Stimulated activated CD4-positive, alpha-beta T cell treated with anti-CD3 and anti-CD28 coated beads, Interleukin-4, amount 100 ng/mL, for 24 hours (primary cell): ENCODE measurements around the gene MYO1C.

ENCODE experiments used
- DNase-seq: peaks from one replicate; pipeline ENCODE4 v3.0.0-alpha.2; 2020

The MYO1C gene

DNA sequence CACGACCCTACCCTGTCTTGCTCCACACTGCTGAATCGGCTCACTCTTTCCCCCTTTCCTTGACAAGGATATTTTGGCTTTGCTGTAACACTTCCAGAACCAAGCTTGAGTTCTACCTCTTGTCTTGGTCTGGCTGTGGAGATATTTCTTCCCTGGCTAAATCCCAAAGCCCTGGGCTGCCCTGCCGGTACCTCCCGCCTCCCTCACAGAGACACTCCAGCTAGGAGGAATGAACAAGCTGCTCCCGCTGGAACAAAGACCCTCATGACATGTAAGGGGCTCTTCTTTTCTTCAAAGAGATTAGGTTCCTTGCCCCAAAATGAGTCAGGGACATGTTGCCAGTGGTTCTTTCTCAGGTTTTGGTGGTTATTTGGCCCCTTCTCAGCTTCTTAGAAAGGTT is 13.1 kb upstream of the MYO1C start:
- DNase-seq: no peak

- no peak for DNase-seq
Measured at GRCh38 chr17:1504866-1505265, 12.4 kb upstream of the MYO1C start.

DNA sequence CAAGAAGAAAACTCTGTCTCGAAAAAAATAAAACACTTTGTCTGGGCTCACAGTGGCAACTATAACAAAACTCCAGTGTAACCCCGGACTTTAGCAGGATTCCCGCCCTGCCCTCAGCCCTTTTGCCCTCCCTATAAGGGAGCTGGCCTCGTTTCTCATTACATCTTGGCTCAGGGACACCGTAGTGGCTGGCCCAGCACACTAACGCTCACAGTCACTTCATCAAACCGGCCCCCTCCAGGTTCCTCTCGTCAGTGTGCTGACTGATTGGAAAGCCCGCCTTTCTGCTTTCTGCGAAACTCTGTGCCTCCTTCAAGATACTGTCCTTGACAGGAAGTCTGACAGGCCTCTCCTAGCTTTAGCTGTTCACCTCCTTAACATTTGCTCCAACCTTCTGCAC is 11.2 kb upstream of the MYO1C start:
- DNase-seq: no peak

GRCh38 chr17:1498869-1499268 is 6.4 kb upstream of the MYO1C start:
- DNase-seq: no peak

GRCh38 chr17:1498233-1498632 is 5.7 kb upstream of the MYO1C start:
- no peak for DNase-seq

- DNase-seq: no peak
Measured at GRCh38 chr17:1497831-1498230, 5.3 kb upstream of the MYO1C start.

GRCh38 chr17:1496869-1497268 is 4.4 kb upstream of the MYO1C start:
- DNase-seq: no peak

DNA sequence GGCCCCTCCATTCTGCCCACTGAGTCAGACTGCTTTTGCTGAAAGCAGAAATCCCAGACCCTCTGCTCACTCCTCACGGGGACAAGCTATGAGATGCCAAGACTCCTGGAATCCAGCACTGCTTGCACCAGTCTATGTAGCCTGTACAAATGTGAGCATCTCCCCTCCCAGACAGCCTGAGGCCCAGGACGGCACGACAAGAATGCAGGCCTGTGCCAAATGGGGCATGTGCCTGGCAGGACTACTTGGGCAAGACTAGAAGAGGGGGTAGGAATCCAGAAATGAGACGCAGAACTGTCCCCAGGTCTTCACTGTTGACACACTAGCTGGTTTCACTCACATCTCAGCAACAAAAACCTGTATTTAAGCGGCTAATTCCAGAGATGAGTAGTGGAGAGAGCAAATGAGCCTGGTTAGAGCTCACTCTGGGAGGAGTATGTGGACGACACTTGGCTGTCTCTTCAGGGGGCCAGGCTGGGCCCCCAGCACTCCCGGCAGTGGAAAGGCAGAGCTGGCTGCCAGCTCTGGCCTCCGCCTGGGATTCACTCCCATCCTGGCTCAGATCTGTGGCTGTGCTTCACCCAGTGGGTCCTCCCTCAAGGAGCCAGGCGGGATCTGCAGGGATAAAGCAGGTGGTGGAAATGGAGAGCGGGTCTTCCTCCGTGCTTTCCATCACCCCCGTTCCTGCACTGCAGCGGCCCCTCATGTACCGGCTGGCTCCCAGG is 2.9 kb upstream of the MYO1C start:
- no peak for DNase-seq

- no peak for DNase-seq
Measured at GRCh38 chr17:1494736-1495253, 2.3 kb upstream of the MYO1C start.

DNA sequence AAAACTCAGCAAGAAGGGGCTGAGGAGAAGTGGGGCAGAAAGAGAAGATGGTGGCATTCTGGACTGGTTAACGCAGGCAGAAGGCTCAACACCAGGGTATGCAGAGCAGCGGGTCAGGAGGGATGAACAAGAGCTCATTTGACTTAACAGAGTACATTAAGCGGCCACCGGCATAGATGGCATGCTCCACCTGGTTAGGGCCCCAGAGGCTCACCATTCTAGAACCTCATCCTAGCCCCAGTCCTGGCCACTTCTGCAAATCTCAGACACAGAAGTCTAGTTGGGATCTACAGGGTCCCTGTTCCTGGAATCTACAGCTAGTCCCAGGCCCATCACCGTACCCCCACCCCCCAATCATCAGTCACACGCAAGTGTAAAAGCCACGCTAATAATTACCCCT is 1.7 kb upstream of the MYO1C start:
- DNase-seq: no peak

- no peak for DNase-seq
Measured at GRCh38 chr17:1493291-1493980, 950 bp upstream of the MYO1C start.

- DNase-seq: peak; percentile 40
Measured at GRCh38 chr17:1491443-1492248, 840 bp downstream of the MYO1C start.

- DNase-seq: peak; percentile 67
Measured at GRCh38 chr17:1490643-1491442, 1.6 kb downstream of the MYO1C start.

DNA sequence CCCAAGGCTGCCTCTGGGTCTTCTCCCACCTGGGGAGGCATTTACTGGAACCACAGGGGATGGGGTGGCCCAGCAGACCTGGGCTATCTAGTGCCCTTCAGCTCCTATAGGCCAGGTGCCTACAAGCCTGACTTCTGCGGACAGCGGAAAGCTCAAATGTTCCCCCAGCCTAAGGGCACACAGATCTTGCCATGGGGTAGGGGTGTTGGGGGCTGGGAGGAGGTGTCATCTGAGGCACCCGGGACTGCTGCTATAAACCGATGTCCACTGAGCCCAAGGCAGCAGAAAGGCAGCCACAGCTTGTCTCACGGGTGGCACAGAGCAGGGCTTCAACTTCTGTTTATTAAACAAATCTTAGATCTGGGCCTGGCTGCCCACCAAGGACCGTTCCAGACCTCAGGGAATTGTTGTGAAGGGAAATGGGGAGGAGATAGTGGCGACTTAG is 3.6 kb downstream of the MYO1C start:
- DNase-seq: no peak

DNA sequence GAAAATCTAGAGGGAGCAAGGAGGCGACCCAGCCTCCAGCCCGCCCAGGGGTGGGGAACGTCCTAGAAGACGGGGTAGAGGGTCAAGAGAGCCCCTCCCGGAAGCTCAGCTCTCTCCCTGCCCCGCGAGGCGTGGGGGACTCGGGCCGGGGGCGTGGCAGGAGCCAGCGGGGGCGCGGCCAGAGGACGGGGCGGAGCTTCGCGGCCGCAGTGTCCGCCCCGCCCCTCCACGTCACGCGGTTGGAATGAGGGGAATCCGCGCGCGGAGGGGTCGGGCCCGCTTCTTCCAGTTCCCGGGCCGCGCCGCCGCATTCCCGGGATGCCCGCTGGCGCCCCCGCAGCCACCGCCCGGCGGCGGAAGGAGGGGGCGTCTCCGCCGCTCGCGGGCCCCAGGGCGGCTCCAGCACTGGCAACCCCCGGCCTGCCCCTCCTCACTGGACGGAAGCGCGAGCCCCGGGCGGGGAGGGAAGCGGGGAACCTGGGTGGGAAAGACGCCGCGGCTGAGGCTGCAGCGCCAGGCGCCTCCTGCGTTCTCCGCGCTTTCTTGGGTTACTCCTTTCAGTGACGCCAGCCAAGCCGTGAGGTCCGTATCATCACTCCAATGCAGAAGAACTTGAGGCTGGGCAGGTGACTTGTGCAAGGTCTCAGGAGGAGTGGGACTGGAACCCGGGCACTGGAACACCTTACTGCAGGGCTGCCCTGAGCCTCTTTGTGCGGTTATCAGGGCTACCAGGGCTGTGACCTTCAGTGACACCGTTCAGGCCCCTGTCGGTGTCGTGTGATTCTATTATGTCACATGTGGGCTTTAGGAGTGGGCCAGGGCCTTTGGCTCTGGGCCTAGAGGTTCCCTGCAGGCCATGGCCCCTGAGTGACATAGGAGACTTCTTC is 4.3 kb downstream of the MYO1C start:
- peak; percentile 65 for DNase-seq

GRCh38 chr17:1486802-1487695 is 5.4 kb downstream of the MYO1C start:
- peak; percentile 79 for DNase-seq

DNA sequence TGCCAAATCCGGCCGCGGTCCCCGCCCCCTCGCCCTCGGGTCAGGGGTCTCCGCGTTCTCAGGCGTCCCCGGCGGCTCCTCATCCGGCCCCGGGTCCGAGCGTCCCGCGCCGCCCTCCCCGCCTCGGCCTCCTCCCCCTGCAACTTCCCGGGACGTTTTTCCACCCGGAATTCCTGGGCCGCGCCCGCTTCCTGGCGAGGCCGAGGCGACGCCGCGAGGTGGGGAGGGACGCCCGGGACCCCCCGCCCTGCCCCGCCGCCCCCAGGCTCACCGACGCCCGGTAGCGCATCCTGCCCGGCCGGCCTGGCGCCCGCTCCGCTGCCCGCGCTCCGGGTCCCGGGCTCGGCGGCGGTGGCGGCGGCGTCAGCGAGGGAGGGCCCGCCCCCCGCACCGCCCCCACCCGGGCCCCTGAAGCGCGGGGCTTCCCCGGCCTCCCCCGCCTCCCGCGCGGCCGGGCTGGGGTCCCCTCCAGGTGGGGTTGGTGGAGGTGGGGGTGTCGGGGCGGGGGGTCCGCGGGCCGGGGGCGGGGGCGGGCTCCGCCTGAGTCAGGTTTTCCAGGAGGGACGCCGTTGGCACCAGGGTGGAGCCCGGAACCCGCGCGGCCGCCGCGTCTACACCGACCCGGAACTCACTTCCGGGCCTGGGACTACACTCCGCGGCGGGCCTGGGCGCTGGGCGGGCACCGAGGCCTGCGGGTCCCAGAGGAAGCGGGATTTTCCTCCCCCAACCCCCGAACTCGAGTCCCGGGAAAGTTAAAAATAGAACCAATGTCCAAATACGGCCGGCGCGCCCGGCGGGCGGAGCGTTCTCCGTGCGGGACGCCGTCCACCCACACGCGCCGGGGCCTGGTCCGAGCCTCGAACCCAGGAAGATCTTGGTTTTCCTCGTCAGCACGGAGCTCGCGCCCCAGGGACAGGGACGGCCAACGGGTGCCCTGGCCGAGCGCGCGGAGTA is 6.8 kb downstream of the MYO1C start:
- DNase-seq: peak; percentile 59

DNA sequence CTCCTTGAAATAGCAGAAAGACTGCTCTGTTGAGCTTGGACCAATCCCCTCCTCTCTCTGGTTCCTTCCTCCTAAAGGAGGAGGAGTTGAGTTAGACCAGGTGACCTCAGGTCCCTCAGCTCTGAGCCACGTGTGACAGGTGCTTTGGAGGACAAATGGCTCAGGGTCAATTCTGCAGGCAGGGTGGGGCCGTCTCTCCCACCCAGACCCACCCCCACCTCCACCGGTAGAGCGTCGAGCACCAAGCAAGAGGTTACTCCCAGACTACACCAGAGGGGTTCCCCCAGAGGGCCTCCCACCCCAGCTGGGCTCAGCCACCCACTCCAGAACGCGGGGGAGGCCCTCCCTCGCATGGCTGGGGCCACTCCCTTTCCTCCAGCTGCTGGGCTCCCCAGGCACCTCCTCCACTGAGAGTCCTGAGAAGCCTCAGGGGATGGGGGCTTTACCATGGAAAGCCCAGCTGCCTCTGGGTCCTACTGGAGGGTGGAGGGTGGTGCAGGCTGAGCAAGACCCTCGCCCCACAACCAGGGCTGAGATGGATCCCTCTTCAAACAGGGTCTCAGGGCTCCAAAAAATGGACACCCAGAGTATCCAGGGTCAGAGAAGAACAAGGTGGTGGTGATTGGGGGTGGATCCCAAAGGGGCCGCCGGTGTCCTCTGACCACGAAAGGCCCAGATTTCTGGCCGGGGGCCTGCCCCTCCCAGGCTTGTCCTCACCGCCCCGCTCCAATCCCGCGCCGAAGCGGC is 7.6 kb downstream of the MYO1C start:
- DNase-seq: peak; percentile 29
